K562 (cell line): Measurements from ENCODE around the gene NET1. TPM values are rescaled to one million over a fixed set of nuclear protein-coding genes. Genes with fewer than 3 reads are reported as not detected.

ENCODE experiments used
- CBX5 ChIP-seq: IDR thresholded peaks from 2 replicates; pipeline ENCODE4 v1.6.1; 2014; ENCODE audit warnings: low read depth, borderline replicate concordance
- E2F8 ChIP-seq: fragments of 450-650 bp; IDR thresholded peaks from 2 replicates; pipeline ENCODE4 v1.7.1; 2018; ENCODE audit warnings: mild to moderate bottlenecking, low read depth; ENCODE audit not compliant: partially characterized antibody
- FOXP4 ChIP-seq: sonication (generic); formaldehyde crosslinking; IDR thresholded peaks from 2 replicates; pipeline ENCODE4 v1.8.0; 2022; ENCODE audit warnings: mild to moderate bottlenecking, missing genetic modification reagents, borderline replicate concordance
- JUN ChIP-seq, 2 experiments: sonication (generic) in 1 of 2; formaldehyde crosslinking in 1 of 2; IDR thresholded peaks; 2 replicates each; pipeline versions ENCODE4 v1.6.1 to v1.8.0; 2012 to 2022; ENCODE audit warnings: borderline replicate concordance in 2 of 2, mild to moderate bottlenecking in 2 of 2, improper control_type of control experiment in 1 of 2, low read depth in 1 of 2, low read length in 1 of 2, missing genetic modification reagents in 1 of 2
- KAT7 ChIP-seq: sonication (generic); formaldehyde crosslinking; IDR thresholded peaks from 2 replicates; pipeline ENCODE4 v1.8.0; 2022; ENCODE audit warnings: missing genetic modification reagents, mild to moderate bottlenecking, borderline replicate concordance
- NCOA1 ChIP-seq: fragments of 450-650 bp; IDR thresholded peaks from 2 replicates; pipeline ENCODE4 v1.6.1; 2016; ENCODE audit warnings: low read depth
- POLR2G ChIP-seq: fragments of 200-400 bp; formaldehyde crosslinking; IDR thresholded peaks from 2 replicates; pipeline ENCODE4 v1.6.1; 2017; ENCODE audit warnings: low read depth, mild to moderate bottlenecking, antibody characterized with exemption, low read length, moderate library complexity
- RBM14 ChIP-seq: fragments of 200-400 bp; formaldehyde crosslinking; IDR thresholded peaks from 2 replicates; pipeline ENCODE4 v1.6.1; 2018; ENCODE audit warnings: low read depth, mild to moderate bottlenecking, low read length, moderate library complexity, borderline replicate concordance; ENCODE audit not compliant: insufficient read depth
- RNF2 ChIP-seq: sonication (generic); IDR thresholded peaks from 2 replicates; pipeline ENCODE4 v1.6.1; 2016
- SNAPC5 ChIP-seq: fragments of 250-450 bp; sonication (Bioruptor Pico); IDR thresholded peaks from 2 replicates; pipeline ENCODE4 v1.8.0; 2021; ENCODE audit warnings: moderate library complexity, mild to moderate bottlenecking, inconsistent platforms
- ZBTB40 ChIP-seq, 2 experiments: fragments of 450-650 bp in 1 of 2; sonication (generic) in 1 of 2; formaldehyde crosslinking in 1 of 2; IDR thresholded peaks; 2 replicates each; pipeline versions ENCODE4 v1.7.1 to v1.9.0; 2016 to 2022; ENCODE audit warnings: inconsistent platforms in 1 of 2, mild to moderate bottlenecking in 1 of 2, missing genetic modification reagents in 1 of 2
- ZNF830 ChIP-seq: fragments of 250-450 bp; sonication (Bioruptor Pico); IDR thresholded peaks from 2 replicates; pipeline ENCODE4 v1.5.0; 2021; ENCODE audit warnings: mild to moderate bottlenecking
- polyA plus RNA-seq, 8 experiments: library from polyadenylated mRNA; depleted of rRNA in 4 of 8; stranded (reverse) in 5 of 8; unstranded in 3 of 8; fragments of >200 nt; fragmentation: Nextera tagmentation in 2 of 8; fragmentation: Illumina TruSeq in 1 of 8; extraction: Ambion mirVana in 2 of 8; extraction: Trizol in 1 of 8; gene quantifications; 2 replicates each; pipeline versions ENCODE4 v1.2.1 to v1.2.3, GENCODE V29; 2011 to 2014; ENCODE audit warnings: inconsistent platforms in 1 of 8, missing spikeins in 1 of 8
- total RNA-seq, 7 experiments: library from RNA; depleted of rRNA in 6 of 7; stranded (reverse); fragments of >200 nt in 6 of 7; fragmentation: Illumina TruSeq in 2 of 7; extraction: Trizol in 2 of 7; gene quantifications; 2 replicates each; pipeline versions ENCODE4 v1.2.1 to v1.2.3, GENCODE V29; 2011 to 2021; ENCODE audit warnings: low replicate concordance in 1 of 7

The NET1 gene
- total and polyA plus RNA-seq, 9 of the 15 experiments (the other 6 are each of a cell fraction or from before 2014, with no cell fraction given), result 47.4 to 258 (median 106) TPM

- TF ChIP-seq FOXP4 (no peak), RNF2 (no peak), JUN (IDR thresholded peaks at IDR 0.05; ENCODE audit: borderline replicate concordance, low read depth, low read length) (no peak), JUN (CRISPR knock-in tag; IDR thresholded peaks at IDR 0.05; ENCODE audit: borderline replicate concordance) (no peak), CBX5 (no peak), ZNF830 (CRISPR knock-in tag) (no peak), E2F8 (no peak), POLR2G (no peak), SNAPC5 (no peak), RBM14 (no peak), KAT7 (CRISPR knock-in tag) (peak; percentile 54; the same call in 1 of the 2 replicates), NCOA1 (no peak), ZBTB40 (IDR thresholded peaks at IDR 0.05) (peak; percentile 1; the same call in 1 of the 2 replicates), ZBTB40 (CRISPR knock-in tag; IDR thresholded peaks at IDR 0.05) (no peak)
Observed at GRCh38 chr10:5476918-5477525, 64.7 kb downstream of the NET1 start (continued).
